Upper lobe of right lung (tissue), 1 donor: ENCODE results near the gene MON2. TPM values are rescaled to one million over a fixed set of nuclear protein-coding genes. Genes with fewer than 3 reads are reported as not detected.
"Not testable (repeated sequence)": the region's sequence is repeated elsewhere in the genome, so short reads cannot be mapped to it uniquely, and the experiment has no call there.

Source experiments
- ATAC-seq: fragments of 200-7000 bp; cut with Tn5 transposase; one replicate; pipeline ENCODE4 v1.9.1; 2020; ENCODE audit warnings: mild to moderate bottlenecking, moderate library complexity
- DNase-seq: peaks from one replicate; pipeline ENCODE4 v3.0.0-alpha.2; 2020
- H3K27ac ChIP-seq: fragments of 200-600 bp; one replicate; pipeline ENCODE4 v1.8.0; 2022
- H3K27me3 ChIP-seq: fragments of 200-600 bp; one replicate; pipeline ENCODE4 v1.8.0; 2022; ENCODE audit warnings: mild to moderate bottlenecking
- H3K36me3 ChIP-seq: fragments of 200-600 bp; one replicate; pipeline ENCODE4 v1.8.0; 2022
- H3K4me1 ChIP-seq: fragments of 200-600 bp; one replicate; pipeline ENCODE4 v1.8.0; 2022
- H3K4me3 ChIP-seq: fragments of 200-600 bp; one replicate; pipeline ENCODE4 v1.8.0; 2022; ENCODE audit warnings: mild to moderate bottlenecking
- H3K9me3 ChIP-seq: fragments of 200-600 bp; one replicate; pipeline ENCODE4 v1.8.0; 2022
- intact Hi-C: fragments of 100-400 bp; cut with DNase I; formaldehyde crosslinking; loops from one replicate; pipeline ENCODE4 v1.11.0; 2022
- total RNA-seq: library from RNA; stranded (reverse); fragmentation: NEBNext Ultra II Directional; extraction: Animal tissue kit (Norgen Biotek cat#: 25700); gene quantifications from one replicate; pipeline ENCODE4 v1.2.1, GENCODE V29; 2021
- TF ChIP-seq, protein P1 (sequence below): fragments of 200-600 bp; IDR thresholded peaks from one replicate; pipeline ENCODE4 v1.8.0; 2022; ENCODE audit warnings: antibody characterized with exemption
- donor health status: DM: no; HTN: yes; CAD: no; lungs with severe emphysema.

Gene MON2
- total RNA-seq, 1 donor from 2014 or later = 58.2 TPM

DNA sequence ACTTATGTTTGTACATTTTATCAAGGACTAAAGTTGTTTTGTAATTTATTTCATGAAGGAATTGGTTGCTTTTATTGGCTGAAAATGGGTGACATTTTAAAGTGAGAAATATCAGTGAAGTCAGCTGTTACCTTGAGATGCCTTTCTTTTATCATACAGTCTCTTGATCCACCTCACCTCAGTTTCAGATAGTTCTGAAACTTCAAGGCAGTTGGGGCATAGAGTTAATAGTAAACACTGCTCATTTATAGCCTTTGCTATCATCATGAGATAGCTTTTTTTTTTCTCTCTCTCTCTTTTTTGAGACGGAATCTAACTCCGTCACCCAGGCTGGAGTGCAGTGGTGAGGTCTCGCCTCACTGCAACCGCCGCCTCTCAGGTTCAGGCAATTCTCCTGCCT lies 76.7 kb downstream of the MON2 start:
- DNase-seq (no peak), ATAC-seq (no peak)
- no peaks in the 10 kb centered on the region for H3K4me1 ChIP-seq
- no peaks in the 10 kb centered on the region for H3K9me3 ChIP-seq
- peaks cover 67% of the 10 kb centered on the region for H3K36me3 ChIP-seq
- H3K27ac ChIP-seq = no peak overlapping the region
- no peak overlapping the region for H3K4me3 ChIP-seq
- TF ChIP-seq, protein P1, sequence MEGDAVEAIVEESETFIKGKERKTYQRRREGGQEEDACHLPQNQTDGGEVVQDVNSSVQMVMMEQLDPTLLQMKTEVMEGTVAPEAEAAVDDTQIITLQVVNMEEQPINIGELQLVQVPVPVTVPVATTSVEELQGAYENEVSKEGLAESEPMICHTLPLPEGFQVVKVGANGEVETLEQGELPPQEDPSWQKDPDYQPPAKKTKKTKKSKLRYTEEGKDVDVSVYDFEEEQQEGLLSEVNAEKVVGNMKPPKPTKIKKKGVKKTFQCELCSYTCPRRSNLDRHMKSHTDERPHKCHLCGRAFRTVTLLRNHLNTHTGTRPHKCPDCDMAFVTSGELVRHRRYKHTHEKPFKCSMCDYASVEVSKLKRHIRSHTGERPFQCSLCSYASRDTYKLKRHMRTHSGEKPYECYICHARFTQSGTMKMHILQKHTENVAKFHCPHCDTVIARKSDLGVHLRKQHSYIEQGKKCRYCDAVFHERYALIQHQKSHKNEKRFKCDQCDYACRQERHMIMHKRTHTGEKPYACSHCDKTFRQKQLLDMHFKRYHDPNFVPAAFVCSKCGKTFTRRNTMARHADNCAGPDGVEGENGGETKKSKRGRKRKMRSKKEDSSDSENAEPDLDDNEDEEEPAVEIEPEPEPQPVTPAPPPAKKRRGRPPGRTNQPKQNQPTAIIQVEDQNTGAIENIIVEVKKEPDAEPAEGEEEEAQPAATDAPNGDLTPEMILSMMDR = no peak
- intact Hi-C loops = no loop called here
- no peaks in the 10 kb centered on the region for H3K27me3 ChIP-seq

GRCh38 chr12:62543741-62544140 lies 77.1 kb downstream of the MON2 start:
- Histone ChIP-seq H3K27me3 (no peaks in the 10 kb centered on the region), H3K27ac (no peak overlapping the region), H3K9me3 (no peaks in the 10 kb centered on the region), H3K36me3 (peaks cover 64% of the 10 kb centered on the region), H3K4me3 (no peak overlapping the region), H3K4me1 (no peaks in the 10 kb centered on the region)
- TF ChIP-seq, protein P1 = no peak
- ATAC-seq (no peak), DNase-seq (no peak)
- intact Hi-C loops = no loop called here

- intact Hi-C loops = no loop called here
- no peak for DNase-seq
- TF ChIP-seq, protein P1 = no peak
- no peak overlapping the region for H3K27ac ChIP-seq
- H3K27me3 ChIP-seq = no peaks in the 10 kb centered on the region
- ATAC-seq = no peak
- no peaks in the 10 kb centered on the region for H3K9me3 ChIP-seq
- peaks cover 87% of the 10 kb centered on the region for H3K36me3 ChIP-seq
- no peak overlapping the region for H3K4me3 ChIP-seq
- H3K4me1 ChIP-seq = no peaks in the 10 kb centered on the region
These were observed 86.4 kb downstream of the MON2 start for GRCh38 chr12:62552906-62553556.

- H3K4me1 ChIP-seq, ATAC-seq, intact Hi-C loops, H3K27me3 ChIP-seq, H3K9me3 ChIP-seq, H3K4me3 ChIP-seq, H3K27ac ChIP-seq, DNase-seq: not testable (repeated sequence)
- peaks cover 65% of the 10 kb centered on the region for H3K36me3 ChIP-seq
These were observed 92.7 kb downstream of the MON2 start for GRCh38 chr12:62559366-62559765.

DNA sequence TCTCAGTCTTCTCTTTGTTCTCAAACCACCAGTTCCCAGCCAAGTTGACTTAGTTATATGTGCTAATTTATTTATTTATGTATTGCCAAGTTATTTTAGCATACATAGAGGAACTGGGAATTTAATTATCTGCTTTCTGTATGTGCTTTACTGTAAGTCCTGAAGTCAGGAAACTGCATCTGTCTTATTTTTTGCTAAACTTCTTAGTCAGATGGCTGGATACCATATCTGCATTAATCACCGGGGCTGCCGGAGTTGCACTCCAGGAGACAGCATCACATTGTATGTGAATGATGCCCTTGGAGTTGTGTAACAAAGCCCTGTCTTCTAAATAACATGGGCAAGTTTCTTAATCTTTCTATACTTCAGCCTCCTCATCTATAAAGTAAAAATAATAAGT lies 96.2 kb downstream of the MON2 start:
- Histone ChIP-seq H3K27ac (no peak overlapping the region), H3K4me1 (no peaks in the 10 kb centered on the region), H3K4me3 (no peak overlapping the region), H3K27me3 (no peaks in the 10 kb centered on the region), H3K36me3 (peaks cover 57% of the 10 kb centered on the region), H3K9me3 (no peaks in the 10 kb centered on the region)
- ATAC-seq = no peak
- TF ChIP-seq, protein P1 = no peak
- intact Hi-C loops = loop anchor here (5.0 kb wide), 1 partner anchor 494 kb away; no protein-coding TSS in a partner anchor
- no peak for DNase-seq

GRCh38 chr12:62575036-62575435 lies 108.4 kb downstream of the MON2 start:
- intact Hi-C loops = no loop called here
- ATAC-seq (no peak), DNase-seq (no peak)
- H3K4me1 ChIP-seq = no peaks in the 10 kb centered on the region
- no peaks in the 10 kb centered on the region for H3K27me3 ChIP-seq
- peaks cover 26% of the 10 kb centered on the region for H3K36me3 ChIP-seq
- H3K9me3 ChIP-seq = no peaks in the 10 kb centered on the region
- TF ChIP-seq, protein P1 = no peak
- H3K27ac ChIP-seq = no peak overlapping the region
- H3K4me3 ChIP-seq = no peak overlapping the region
